Osteocyte (in vitro differentiated cells): ENCODE results near the gene ATP9A. TPM values are rescaled to one million over a fixed set of nuclear protein-coding genes. Genes with fewer than 3 reads are reported as not detected.
"Not testable (repeated sequence)": the region's sequence is repeated elsewhere in the genome, so short reads cannot be mapped to it uniquely, and the experiment has no call there.

Experiments used
- DNase-seq: peaks from one replicate; pipeline ENCODE4 v3.0.0; 2021; ENCODE audit warnings: mixed read lengths; ENCODE audit not compliant: unreplicated experiment; ENCODE audit errors: extremely low spot score
- H3K27ac Mint-ChIP-seq: one replicate; pipeline ENCODE4 v1.8.0; 2021; ENCODE audit warnings: mild to moderate bottlenecking, mixed read lengths; ENCODE audit not compliant: unreplicated experiment
- H3K27me3 Mint-ChIP-seq: one replicate; pipeline ENCODE4 v1.8.0; 2021; ENCODE audit warnings: mixed read lengths; ENCODE audit not compliant: unreplicated experiment
- H3K36me3 Mint-ChIP-seq: one replicate; pipeline ENCODE4 v1.8.0; 2021; ENCODE audit warnings: mixed read lengths; ENCODE audit not compliant: unreplicated experiment
- H3K4me1 Mint-ChIP-seq: one replicate; pipeline ENCODE4 v1.8.0; 2021; ENCODE audit warnings: mixed read lengths; ENCODE audit not compliant: unreplicated experiment
- H3K4me3 Mint-ChIP-seq: one replicate; pipeline ENCODE4 v1.8.0; 2021; ENCODE audit warnings: mild to moderate bottlenecking, moderate library complexity, mixed read lengths; ENCODE audit not compliant: unreplicated experiment
- H3K9me3 Mint-ChIP-seq: one replicate; pipeline ENCODE4 v1.8.0; 2021; ENCODE audit warnings: mixed read lengths; ENCODE audit not compliant: unreplicated experiment
- total RNA-seq: library from RNA; stranded (reverse); gene quantifications from 2 replicates; pipeline ENCODE4 v1.2.1, GENCODE V29; 2021
- TF ChIP-seq, protein P1 (sequence below): fragments of 200-600 bp; sonication (generic); IDR thresholded peaks from 2 replicates; pipeline ENCODE4 v1.5.0; 2021; ENCODE audit warnings: antibody characterized with exemption, mild to moderate bottlenecking, moderate library complexity

Gene ATP9A
- total RNA-seq, 1 donor from 2014 or later = 58.4 TPM

DNA sequence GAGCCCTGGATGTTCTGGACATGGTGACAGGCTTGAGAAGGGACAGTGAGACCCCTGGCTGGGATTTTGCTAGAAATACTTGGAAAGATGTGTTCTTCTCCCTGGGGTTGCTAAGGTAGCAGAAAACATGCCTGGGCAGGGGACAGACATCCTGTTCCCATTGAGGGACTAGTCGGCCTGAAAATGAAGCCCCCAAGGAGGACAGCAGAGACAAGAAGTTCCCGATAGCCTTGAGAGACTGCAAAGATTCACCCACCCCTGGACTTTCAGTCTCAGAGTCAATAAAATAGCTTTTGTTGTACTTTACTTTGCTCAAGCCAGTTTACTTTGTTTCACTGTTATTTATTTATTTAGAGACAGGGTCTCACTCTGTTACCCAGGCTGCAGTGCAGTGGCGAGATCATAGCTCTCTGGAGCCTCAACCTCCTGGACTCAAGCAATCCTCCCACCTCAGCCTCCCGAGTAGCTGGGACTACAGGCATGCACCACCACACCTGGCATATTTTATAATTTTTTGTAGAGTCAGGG is 28.4 kb downstream of the ATP9A start:
- Mint-ChIP-seq H3K4me1 (peaks cover 47% of the 10 kb centered on the region), H3K9me3 (no peaks in the 10 kb centered on the region), H3K27me3 (no peaks in the 10 kb centered on the region), H3K4me3 (no peak overlapping the region), H3K27ac (peak overlapping the region; percentile 6), H3K36me3 (no peaks in the 10 kb centered on the region)
- DNase-seq = no peak
- TF ChIP-seq, protein P1, sequence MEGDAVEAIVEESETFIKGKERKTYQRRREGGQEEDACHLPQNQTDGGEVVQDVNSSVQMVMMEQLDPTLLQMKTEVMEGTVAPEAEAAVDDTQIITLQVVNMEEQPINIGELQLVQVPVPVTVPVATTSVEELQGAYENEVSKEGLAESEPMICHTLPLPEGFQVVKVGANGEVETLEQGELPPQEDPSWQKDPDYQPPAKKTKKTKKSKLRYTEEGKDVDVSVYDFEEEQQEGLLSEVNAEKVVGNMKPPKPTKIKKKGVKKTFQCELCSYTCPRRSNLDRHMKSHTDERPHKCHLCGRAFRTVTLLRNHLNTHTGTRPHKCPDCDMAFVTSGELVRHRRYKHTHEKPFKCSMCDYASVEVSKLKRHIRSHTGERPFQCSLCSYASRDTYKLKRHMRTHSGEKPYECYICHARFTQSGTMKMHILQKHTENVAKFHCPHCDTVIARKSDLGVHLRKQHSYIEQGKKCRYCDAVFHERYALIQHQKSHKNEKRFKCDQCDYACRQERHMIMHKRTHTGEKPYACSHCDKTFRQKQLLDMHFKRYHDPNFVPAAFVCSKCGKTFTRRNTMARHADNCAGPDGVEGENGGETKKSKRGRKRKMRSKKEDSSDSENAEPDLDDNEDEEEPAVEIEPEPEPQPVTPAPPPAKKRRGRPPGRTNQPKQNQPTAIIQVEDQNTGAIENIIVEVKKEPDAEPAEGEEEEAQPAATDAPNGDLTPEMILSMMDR = no peak

DNA sequence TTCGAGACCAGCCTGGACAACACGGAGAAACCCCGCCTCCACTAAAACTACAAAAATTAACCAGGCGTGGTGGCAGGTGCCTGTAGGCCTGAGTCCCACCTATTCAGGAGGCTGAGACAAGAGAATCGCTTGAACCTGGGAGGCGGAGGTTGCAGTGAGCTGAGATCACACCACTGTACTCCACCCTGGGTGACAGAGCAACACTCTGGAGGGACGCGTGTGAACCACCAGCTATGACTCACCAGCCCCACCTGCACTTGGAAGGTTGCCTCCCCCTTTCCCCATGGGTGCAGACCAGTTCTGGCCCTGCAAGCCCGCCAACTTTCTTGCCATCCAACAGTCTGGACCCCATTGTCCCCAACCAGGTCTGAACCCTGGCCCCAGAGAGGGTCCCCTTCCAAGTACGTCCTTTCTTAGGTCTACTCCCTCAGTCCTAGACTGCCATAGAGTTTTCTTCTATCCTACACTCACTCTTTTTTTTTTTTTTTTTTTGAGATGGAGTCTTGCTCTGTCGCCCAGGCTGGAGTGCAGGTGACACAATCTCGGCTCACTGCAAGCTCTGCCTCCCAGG is 29.2 kb downstream of the ATP9A start:
- no peak for DNase-seq
- Mint-ChIP-seq H3K4me3 (no peak overlapping the region), H3K27me3 (no peaks in the 10 kb centered on the region), H3K9me3 (no peaks in the 10 kb centered on the region), H3K36me3 (no peaks in the 10 kb centered on the region), H3K27ac (no peak overlapping the region), H3K4me1 (peaks cover 48% of the 10 kb centered on the region)
- TF ChIP-seq, protein P1 = no peak

DNA sequence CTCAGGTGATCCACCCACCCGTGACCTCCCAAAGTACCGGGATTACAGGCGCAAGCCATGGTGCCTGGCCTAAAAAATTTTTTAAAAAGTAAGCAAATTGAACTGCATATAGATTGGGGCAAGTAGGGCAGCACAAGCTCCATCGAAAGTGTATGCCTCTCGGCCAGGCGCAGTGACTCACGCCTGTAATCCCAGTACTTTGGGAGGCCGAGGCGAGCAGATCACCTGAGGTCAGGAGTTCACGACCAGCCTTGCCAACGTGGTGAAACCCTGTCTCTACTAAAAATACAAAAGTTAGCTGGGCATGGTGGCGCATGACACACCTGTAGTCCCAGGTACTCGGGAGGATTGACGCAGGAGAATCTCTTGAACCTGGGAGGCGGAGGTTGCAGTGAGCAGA is 29.9 kb downstream of the ATP9A start:
- H3K9me3 Mint-ChIP-seq, H3K27ac Mint-ChIP-seq, H3K36me3 Mint-ChIP-seq, DNase-seq, H3K27me3 Mint-ChIP-seq, H3K4me3 Mint-ChIP-seq: not testable (repeated sequence)
- peaks cover 47% of the 10 kb centered on the region for H3K4me1 Mint-ChIP-seq

- H3K9me3 Mint-ChIP-seq = no peaks in the 10 kb centered on the region
- no peaks in the 10 kb centered on the region for H3K36me3 Mint-ChIP-seq
- TF ChIP-seq, protein P1 = no peak
- H3K4me1 Mint-ChIP-seq = peaks cover 46% of the 10 kb centered on the region
- DNase-seq = no peak
- no peaks in the 10 kb centered on the region for H3K27me3 Mint-ChIP-seq
- no peak overlapping the region for H3K4me3 Mint-ChIP-seq
- no peak overlapping the region for H3K27ac Mint-ChIP-seq
These were observed 31.2 kb downstream of the ATP9A start for GRCh38 chr20:51736947-51737346.

DNA sequence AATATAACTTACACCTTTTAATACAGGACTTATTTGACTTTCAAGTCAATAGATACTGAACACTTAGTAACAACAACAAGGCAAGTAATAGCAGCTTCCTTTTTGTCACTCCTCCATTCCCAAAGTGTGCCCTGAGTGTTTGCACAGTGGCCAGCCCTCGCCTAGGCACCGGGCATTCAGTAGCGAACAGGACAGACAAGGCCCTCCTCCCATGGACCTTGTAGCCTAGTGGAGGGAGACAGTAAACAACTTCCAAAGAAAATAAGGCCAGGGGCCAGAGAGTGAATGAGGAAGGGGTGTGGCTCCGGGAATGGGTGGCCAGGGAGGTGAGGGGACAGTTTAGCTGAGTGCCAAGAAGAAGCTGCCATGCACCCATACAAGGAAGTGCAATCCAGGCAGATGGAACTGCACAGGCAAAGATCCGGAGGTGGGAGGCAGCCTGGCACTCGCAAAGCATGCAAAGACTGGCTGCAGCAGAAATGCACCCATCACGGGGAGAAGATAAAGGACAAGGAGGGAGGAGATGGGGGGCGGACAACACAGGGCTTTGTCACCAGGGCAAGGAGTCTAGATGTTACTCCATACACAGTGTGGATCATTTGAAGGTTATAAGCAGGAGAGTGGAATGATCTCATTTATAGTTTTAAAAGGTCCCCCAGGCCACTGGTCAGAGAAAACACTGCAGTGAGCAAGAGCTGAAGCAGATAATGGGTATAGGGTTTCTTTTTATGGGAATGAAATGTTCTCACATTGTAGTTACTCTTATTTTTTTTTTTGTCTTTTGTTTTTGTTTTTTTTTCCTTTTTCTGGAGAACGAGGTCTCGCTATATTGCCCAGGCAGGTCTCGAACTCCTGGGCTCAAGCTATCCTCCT is 32.2 kb downstream of the ATP9A start:
- H3K4me1 Mint-ChIP-seq = peaks cover 48% of the 10 kb centered on the region
- H3K9me3 Mint-ChIP-seq = no peaks in the 10 kb centered on the region
- no peaks in the 10 kb centered on the region for H3K36me3 Mint-ChIP-seq
- TF ChIP-seq, protein P1 = no peak
- no peaks in the 10 kb centered on the region for H3K27me3 Mint-ChIP-seq
- peak overlapping the region; percentile 44 for H3K27ac Mint-ChIP-seq
- DNase-seq = no peak
- H3K4me3 Mint-ChIP-seq = no peak overlapping the region
